Measurements from ENCODE around the gene C1orf56. TPM values are rescaled to one million over a fixed set of nuclear protein-coding genes. Genes with fewer than 3 reads are reported as not detected.

Gene C1orf56
- total and polyA plus RNA-seq, 2 experiments from 2014 or later, result 13.6 to 15.6 TPM

DNA sequence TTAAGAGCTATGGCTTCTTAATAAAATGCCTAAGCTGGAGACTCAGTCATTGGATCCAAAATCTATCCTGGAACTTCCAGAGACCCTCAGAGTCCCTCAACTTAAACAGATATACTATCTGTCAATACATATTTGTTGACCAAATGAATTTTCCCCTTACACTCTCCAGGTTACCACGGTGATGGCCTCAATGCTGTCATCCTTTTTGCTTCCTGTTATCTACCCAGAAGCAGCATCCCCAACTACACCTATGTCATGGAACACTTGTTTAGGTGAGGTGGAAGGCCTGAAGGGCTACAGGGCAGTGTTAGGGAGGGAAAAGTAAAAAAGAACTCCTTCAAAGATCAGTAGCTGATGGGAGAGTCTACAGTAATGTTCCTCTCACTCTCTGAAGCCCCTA, 4.4 kb upstream of the C1orf56 start:
- no peak overlapping the region for H3K4me3 ChIP-seq
- no peak overlapping the region for H3K27ac ChIP-seq
- H3K4me1 ChIP-seq (ENCODE audit: low read depth), result peaks cover 12% of the 10 kb centered on the region
- TF ChIP-seq, protein P1, sequence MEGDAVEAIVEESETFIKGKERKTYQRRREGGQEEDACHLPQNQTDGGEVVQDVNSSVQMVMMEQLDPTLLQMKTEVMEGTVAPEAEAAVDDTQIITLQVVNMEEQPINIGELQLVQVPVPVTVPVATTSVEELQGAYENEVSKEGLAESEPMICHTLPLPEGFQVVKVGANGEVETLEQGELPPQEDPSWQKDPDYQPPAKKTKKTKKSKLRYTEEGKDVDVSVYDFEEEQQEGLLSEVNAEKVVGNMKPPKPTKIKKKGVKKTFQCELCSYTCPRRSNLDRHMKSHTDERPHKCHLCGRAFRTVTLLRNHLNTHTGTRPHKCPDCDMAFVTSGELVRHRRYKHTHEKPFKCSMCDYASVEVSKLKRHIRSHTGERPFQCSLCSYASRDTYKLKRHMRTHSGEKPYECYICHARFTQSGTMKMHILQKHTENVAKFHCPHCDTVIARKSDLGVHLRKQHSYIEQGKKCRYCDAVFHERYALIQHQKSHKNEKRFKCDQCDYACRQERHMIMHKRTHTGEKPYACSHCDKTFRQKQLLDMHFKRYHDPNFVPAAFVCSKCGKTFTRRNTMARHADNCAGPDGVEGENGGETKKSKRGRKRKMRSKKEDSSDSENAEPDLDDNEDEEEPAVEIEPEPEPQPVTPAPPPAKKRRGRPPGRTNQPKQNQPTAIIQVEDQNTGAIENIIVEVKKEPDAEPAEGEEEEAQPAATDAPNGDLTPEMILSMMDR (IDR thresholded peaks at IDR 0.05; ENCODE audit: low read depth, low read length), result no peak
- H3K9me3 ChIP-seq (ENCODE audit: low read depth), result no peaks in the 10 kb centered on the region
- no peaks in the 10 kb centered on the region for H3K27me3 ChIP-seq
- H3K36me3 ChIP-seq, result no peaks in the 10 kb centered on the region
- no peak for DNase-seq (ENCODE audit: low read depth in 1 of 2, low spot score in 1 of 2)

GRCh38 chr1:151047925-151048644, 534 bp downstream of the C1orf56 start:
- Histone ChIP-seq H3K27ac (peak overlapping the region; percentile 59), H3K36me3 (peaks cover 3% of the 10 kb centered on the region), H3K4me1 (ENCODE audit: low read depth) (peaks cover 18% of the 10 kb centered on the region), H3K27me3 (no peaks in the 10 kb centered on the region), H3K4me3 (peak overlapping the region; percentile 65), H3K9me3 (ENCODE audit: low read depth) (no peaks in the 10 kb centered on the region)
- TF ChIP-seq, protein P1 (IDR thresholded peaks at IDR 0.05; ENCODE audit: low read depth, low read length), result peak; percentile 58
- peak; percentile 69 to 79 for DNase-seq (ENCODE audit: low read depth in 1 of 2, low spot score in 1 of 2)

- no peaks in the 10 kb centered on the region for H3K27me3 ChIP-seq
- DNase-seq (ENCODE audit: low read depth in 1 of 2, low spot score in 1 of 2), result no peak
- TF ChIP-seq, protein P1 (IDR thresholded peaks at IDR 0.05; ENCODE audit: low read depth, low read length), result peak; percentile 10
- H3K27ac ChIP-seq, result no peak overlapping the region
- H3K36me3 ChIP-seq, result peaks cover 8% of the 10 kb centered on the region
- peak overlapping the region; percentile 65 for H3K4me3 ChIP-seq
- no peaks in the 10 kb centered on the region for H3K9me3 ChIP-seq (ENCODE audit: low read depth)
- peaks cover 18% of the 10 kb centered on the region for H3K4me1 ChIP-seq (ENCODE audit: low read depth)
Measured at GRCh38 chr1:151048645-151049032, 1.1 kb downstream of the C1orf56 start.

DNA sequence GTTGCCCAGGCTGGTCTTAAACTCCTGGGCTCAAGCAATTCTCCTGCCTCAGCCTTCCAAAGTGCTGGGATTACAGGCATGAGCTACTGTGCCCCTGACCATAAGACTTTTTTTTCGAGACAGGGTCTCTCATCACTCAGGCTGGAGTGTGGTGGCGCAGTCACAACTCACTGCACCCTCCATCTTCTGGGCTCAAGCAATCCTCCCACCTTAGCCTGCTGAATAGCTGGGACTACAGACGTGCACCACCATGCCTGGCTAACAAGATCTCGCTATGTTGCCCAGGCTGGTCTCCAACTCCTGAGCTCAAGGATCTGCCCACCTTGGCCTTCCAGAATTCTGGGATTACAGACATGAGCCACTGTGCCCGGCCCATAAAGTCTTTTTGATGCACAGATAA, 1.9 kb downstream of the C1orf56 start:
- no peak overlapping the region for H3K4me3 ChIP-seq
- H3K27me3 ChIP-seq, result no peaks in the 10 kb centered on the region
- peaks cover 15% of the 10 kb centered on the region for H3K36me3 ChIP-seq
- TF ChIP-seq, protein P1 (IDR thresholded peaks at IDR 0.05; ENCODE audit: low read depth, low read length), result no peak
- DNase-seq (ENCODE audit: low read depth in 1 of 2, low spot score in 1 of 2), result no peak
- H3K9me3 ChIP-seq (ENCODE audit: low read depth), result no peaks in the 10 kb centered on the region
- peaks cover 18% of the 10 kb centered on the region for H3K4me1 ChIP-seq (ENCODE audit: low read depth)
- H3K27ac ChIP-seq, result peak overlapping the region; percentile 42

GRCh38 chr1:151050051-151050688, 2.6 kb downstream of the C1orf56 start:
- Histone ChIP-seq H3K27me3 (no peaks in the 10 kb centered on the region), H3K36me3 (peaks cover 22% of the 10 kb centered on the region), H3K9me3 (ENCODE audit: low read depth) (no peaks in the 10 kb centered on the region), H3K4me3 (no peak overlapping the region), H3K4me1 (ENCODE audit: low read depth) (peaks cover 18% of the 10 kb centered on the region), H3K27ac (peak overlapping the region; percentile 42)
- TF ChIP-seq, protein P1 (IDR thresholded peaks at IDR 0.05; ENCODE audit: low read depth, low read length), result no peak
- DNase-seq (ENCODE audit: low read depth in 1 of 2, low spot score in 1 of 2), result no peak
